Liver (tissue), 9 donors: Measurements from ENCODE around the gene WFDC6. TPM values are rescaled to one million over a fixed set of nuclear protein-coding genes. Genes with fewer than 3 reads are reported as not detected.
A peak's percentile ranks its signal among the peaks of the same experiment; 100 is the strongest.

ENCODE experiments used
- DNase-seq: peaks from one replicate; pipeline ENCODE4 v3.0.0-alpha.2; 2017; ENCODE audit warnings: low spot score
- H3K27ac ChIP-seq, 2 donors: one replicate each; pipeline ENCODE4 v1.7.0; 2013; ENCODE audit warnings: inconsistent platforms in 2 of 2, low read length in 2 of 2, control low read depth in 1 of 2, low read depth in 1 of 2, mild to moderate bottlenecking in 1 of 2
- H3K27me3 ChIP-seq, 4 donors: one replicate each; pipeline versions ENCODE4 v1.6.1 to v1.7.0; 2013; ENCODE audit warnings: low read length in 3 of 4, inconsistent platforms in 1 of 4, mild to moderate bottlenecking in 1 of 4, moderate library complexity in 1 of 4; ENCODE audit not compliant: control insufficient read depth in 4 of 4, insufficient read depth in 4 of 4
- H3K36me3 ChIP-seq, 4 donors: one replicate each; pipeline versions ENCODE4 v1.6.1 to v1.7.0; 2013; ENCODE audit warnings: low read length in 3 of 4, mild to moderate bottlenecking in 3 of 4, low read depth in 1 of 4, moderate library complexity in 1 of 4; ENCODE audit not compliant: control insufficient read depth in 4 of 4, insufficient read depth in 3 of 4
- H3K4me1 ChIP-seq, 4 donors: one replicate each; pipeline versions ENCODE4 v1.6.1 to v1.7.0; 2013; ENCODE audit warnings: low read length in 3 of 4, mild to moderate bottlenecking in 3 of 4, moderate library complexity in 1 of 4; ENCODE audit not compliant: control insufficient read depth in 4 of 4, insufficient read depth in 4 of 4
- H3K4me3 ChIP-seq, 3 donors: one replicate each; pipeline versions ENCODE4 v1.6.1 to v1.7.0; 2013; ENCODE audit warnings: low read length in 3 of 3, control low read depth in 1 of 3, low read depth in 1 of 3, mild to moderate bottlenecking in 1 of 3
- H3K9ac ChIP-seq, 2 donors: one replicate each; pipeline ENCODE4 v1.7.0; 2013; ENCODE audit warnings: low read length in 2 of 2, mild to moderate bottlenecking in 2 of 2, moderate library complexity in 2 of 2, control low read depth in 1 of 2, low read depth in 1 of 2
- H3K9me3 ChIP-seq, 4 donors: one replicate each; pipeline versions ENCODE4 v1.6.1 to v1.7.0; 2013; ENCODE audit warnings: low read length in 3 of 4; ENCODE audit not compliant: control insufficient read depth in 4 of 4
- ATF3 ChIP-seq: IDR thresholded peaks from 2 replicates; pipeline ENCODE4 v1.6.1; 2016; ENCODE audit warnings: antibody characterized with exemption
- CTCF ChIP-seq: fragments of 150-350 bp; IDR thresholded peaks from 2 replicates; pipeline ENCODE4 v1.5.1; 2017; ENCODE audit warnings: improper control_type of control experiment, low read depth, low read length; ENCODE audit not compliant: missing input control
- GABPA ChIP-seq, 2 donors: IDR thresholded peaks in 1 of 2; conservative IDR thresholded peaks in 1 of 2; 2 replicates each; pipeline ENCODE4 v1.6.1; 2016; ENCODE audit warnings: antibody characterized with exemption in 2 of 2, mild to moderate bottlenecking in 1 of 2, moderate library complexity in 1 of 2
- HNF4A ChIP-seq, 2 donors: conservative IDR thresholded peaks; 2 replicates each; pipeline ENCODE4 v1.6.1; 2016; ENCODE audit warnings: antibody characterized with exemption in 2 of 2, mild to moderate bottlenecking in 2 of 2
- MAX ChIP-seq: IDR thresholded peaks from 2 replicates; pipeline ENCODE4 v1.6.1; 2016; ENCODE audit warnings: antibody characterized with exemption
- TAF1 ChIP-seq: conservative IDR thresholded peaks from 2 replicates; pipeline ENCODE4 v1.6.1; 2016; ENCODE audit warnings: antibody characterized with exemption, mild to moderate bottlenecking
- YY1 ChIP-seq: IDR thresholded peaks from 2 replicates; pipeline ENCODE4 v1.6.1; 2016; ENCODE audit warnings: antibody characterized with exemption, mild to moderate bottlenecking
- ZBTB33 ChIP-seq: IDR thresholded peaks from 2 replicates; pipeline ENCODE4 v1.6.1; 2016; ENCODE audit warnings: antibody characterized with exemption
- WGBS: extraction: QIAGEN DNeasy Blood & Tissue Kit; methylation state at CpG from one replicate; pipeline ENCODE4 v1.1.7; 2013; 5-methylcytosine and 5-hydroxymethylcytosine counted together
- polyA plus RNA-seq, 2 donors: library from polyadenylated mRNA; stranded (reverse) in 1 of 2; unstranded in 1 of 2; fragments of 200-250 nt in 1 of 2; fragments of >200 nt in 1 of 2; fragmentation: Nextera tagmentation in 1 of 2; extraction: Ambion mirVana in 1 of 2; gene quantifications; one replicate each; pipeline versions ENCODE4 v1.2.1 to v1.2.3, GENCODE V29; 2013 to 2015
- total RNA-seq, 2 donors: library from RNA; depleted of rRNA; stranded (reverse); fragments of >200 nt; gene quantifications; one replicate each; pipeline ENCODE4 v1.2.3, GENCODE V29; 2014
- donor health status: healthy.
- donor health status: healthy.
- donor health status: healthy.
- donor health status: healthy.
- donor health status: healthy.

The WFDC6 gene
- total and polyA plus RNA-seq, 4 donors: not detected

DNA sequence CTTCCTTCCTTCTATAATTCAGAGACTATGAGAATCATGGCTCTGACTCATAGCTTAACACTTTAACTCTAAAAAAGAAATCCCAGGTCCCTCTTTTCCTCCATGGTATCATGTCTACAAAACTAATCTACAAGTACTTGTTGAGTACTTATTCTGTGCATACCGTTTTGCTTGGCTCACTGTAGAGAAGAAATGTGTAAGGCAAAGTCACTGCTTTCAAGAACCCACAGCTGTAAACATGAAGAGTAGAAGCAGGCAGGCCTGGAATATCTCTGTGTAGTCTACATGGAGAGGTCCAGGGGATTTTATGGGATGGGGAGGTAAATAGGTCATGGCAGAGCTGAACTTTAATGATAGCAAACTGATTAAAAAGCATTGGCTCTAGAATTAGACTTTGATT lies 37.7 kb downstream of the WFDC6 start:
- Histone ChIP-seq H3K36me3 (no peaks in the 10 kb centered on the region), H3K4me3 (no peak overlapping the region), H3K27me3 (peaks cover 0 to 6% (median under 1%) of the 10 kb centered on the region in 4 donors), H3K4me1 (peaks cover 0 to 3% (median 0%) of the 10 kb centered on the region in 4 donors), H3K27ac (no peak overlapping the region), H3K9ac (no peak overlapping the region), H3K9me3 (no peaks in the 10 kb centered on the region)
- no peak for TF ChIP-seq TAF1
- TF ChIP-seq HNF4A (conservative IDR thresholded peaks at IDR 0.05): no peak
- TF ChIP-seq ZBTB33: no peak
- no peak for TF ChIP-seq YY1
- no peak for TF ChIP-seq MAX
- no peak for TF ChIP-seq ATF3
- TF ChIP-seq CTCF: no peak
- TF ChIP-seq GABPA (IDR thresholded peaks at IDR 0.05 in 1 of 2, conservative IDR thresholded peaks at IDR 0.05 in 1 of 2): no peak
- no peak for DNase-seq
- 69% methylated on average over 1 of the region's 1 CpG for WGBS

DNA sequence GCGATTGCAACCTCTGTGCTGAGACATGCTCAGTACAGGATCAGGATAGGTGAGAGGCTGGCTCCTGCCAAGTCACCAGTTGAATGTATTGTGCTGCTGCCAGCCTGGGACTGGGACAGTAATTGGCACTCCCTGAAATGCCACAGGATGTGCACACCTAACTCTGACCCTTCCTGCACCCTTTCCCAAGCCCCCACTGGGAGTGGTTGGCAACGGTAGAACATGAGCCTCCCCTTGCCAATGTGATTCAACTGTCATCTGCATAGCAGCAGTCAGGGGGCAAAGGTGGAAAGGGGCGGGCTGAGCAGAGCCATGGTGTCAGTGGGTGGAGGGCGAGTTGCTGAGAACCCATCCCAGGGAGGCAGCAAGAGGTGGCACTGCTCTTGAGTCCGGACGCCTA lies 39.3 kb downstream of the WFDC6 start:
- 47% methylated on average over 6 of the region's 6 CpGs for WGBS
- DNase-seq: no peak
- Histone ChIP-seq H3K27ac (no peak overlapping the region), H3K27me3 (peaks cover 0 to 6% (median under 1%) of the 10 kb centered on the region in 4 donors), H3K36me3 (no peaks in the 10 kb centered on the region), H3K4me3 (no peak overlapping the region), H3K9me3 (no peaks in the 10 kb centered on the region), H3K9ac (no peak overlapping the region), H3K4me1 (peaks cover 0 to 3% (median 0%) of the 10 kb centered on the region in 4 donors)
- no peak for TF ChIP-seq CTCF
- peak in 1 of 2 donors; percentile 11 for TF ChIP-seq HNF4A (conservative IDR thresholded peaks at IDR 0.05)

- 78% methylated on average over 3 of the region's 3 CpGs for WGBS
- TF ChIP-seq YY1: no peak
- TF ChIP-seq GABPA (IDR thresholded peaks at IDR 0.05 in 1 of 2, conservative IDR thresholded peaks at IDR 0.05 in 1 of 2): no peak
- no peak for TF ChIP-seq ATF3
Measured at GRCh38 chr20:45497971-45498494, 41.2 kb downstream of the WFDC6 start.

More at GRCh38 chr20:45497971-45498494, 41.2 kb downstream of the WFDC6 start:
- Histone ChIP-seq H3K4me1 (peaks cover 0 to 3% (median 0%) of the 10 kb centered on the region in 4 donors), H3K4me3 (no peak overlapping the region), H3K27ac (no peak overlapping the region), H3K36me3 (no peaks in the 10 kb centered on the region), H3K9me3 (no peaks in the 10 kb centered on the region), H3K27me3 (no peaks in the 10 kb centered on the region), H3K9ac (no peak overlapping the region)
- no peak for DNase-seq
